ENCODE data around the gene CCDC178. TPM values are rescaled to one million over a fixed set of nuclear protein-coding genes. Genes with fewer than 3 reads are reported as not detected.

Gene CCDC178, protein sequence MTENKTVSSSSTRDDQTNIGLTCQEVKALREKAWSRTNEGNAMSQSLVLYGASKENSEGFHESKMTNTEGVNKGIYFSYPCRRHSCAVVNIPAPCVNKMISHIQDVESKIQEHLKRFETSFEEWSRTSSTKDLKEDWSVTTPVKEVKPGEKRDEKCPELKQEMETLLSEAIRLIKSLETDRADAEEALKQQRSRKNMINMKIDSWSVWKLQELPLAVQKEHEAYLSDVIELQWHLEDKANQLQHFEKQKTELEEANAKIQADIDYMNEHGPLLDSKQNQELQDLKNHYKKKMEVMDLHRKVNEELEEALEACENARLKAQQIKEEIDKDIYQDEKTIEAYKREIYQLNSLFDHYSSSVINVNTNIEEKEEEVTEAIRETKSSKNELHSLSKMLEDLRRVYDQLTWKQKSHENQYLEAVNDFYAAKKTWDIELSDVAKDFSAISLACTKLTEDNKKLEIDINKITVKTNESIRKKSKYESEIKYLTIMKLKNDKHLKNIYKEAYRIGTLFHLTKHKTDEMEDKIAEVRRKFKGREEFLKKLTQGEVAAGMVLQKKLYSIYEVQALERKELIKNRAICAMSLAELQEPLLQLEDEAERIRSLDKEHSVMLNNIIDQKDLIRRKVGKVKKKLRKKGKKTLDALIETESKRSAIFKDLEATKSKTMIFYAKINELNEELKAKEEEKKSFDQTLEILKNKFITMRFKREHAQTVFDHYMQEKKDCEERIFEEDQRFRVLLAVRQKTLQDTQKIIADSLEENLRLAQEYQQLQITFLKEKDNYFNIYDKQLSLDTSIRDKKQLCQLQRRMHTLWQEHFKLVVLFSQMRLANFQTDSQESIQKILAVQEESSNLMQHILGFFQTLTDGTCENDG
- total RNA-seq, result under 1 TPM in 1 of 2 donors, not detected in 1; 0.67 TPM

DNA sequence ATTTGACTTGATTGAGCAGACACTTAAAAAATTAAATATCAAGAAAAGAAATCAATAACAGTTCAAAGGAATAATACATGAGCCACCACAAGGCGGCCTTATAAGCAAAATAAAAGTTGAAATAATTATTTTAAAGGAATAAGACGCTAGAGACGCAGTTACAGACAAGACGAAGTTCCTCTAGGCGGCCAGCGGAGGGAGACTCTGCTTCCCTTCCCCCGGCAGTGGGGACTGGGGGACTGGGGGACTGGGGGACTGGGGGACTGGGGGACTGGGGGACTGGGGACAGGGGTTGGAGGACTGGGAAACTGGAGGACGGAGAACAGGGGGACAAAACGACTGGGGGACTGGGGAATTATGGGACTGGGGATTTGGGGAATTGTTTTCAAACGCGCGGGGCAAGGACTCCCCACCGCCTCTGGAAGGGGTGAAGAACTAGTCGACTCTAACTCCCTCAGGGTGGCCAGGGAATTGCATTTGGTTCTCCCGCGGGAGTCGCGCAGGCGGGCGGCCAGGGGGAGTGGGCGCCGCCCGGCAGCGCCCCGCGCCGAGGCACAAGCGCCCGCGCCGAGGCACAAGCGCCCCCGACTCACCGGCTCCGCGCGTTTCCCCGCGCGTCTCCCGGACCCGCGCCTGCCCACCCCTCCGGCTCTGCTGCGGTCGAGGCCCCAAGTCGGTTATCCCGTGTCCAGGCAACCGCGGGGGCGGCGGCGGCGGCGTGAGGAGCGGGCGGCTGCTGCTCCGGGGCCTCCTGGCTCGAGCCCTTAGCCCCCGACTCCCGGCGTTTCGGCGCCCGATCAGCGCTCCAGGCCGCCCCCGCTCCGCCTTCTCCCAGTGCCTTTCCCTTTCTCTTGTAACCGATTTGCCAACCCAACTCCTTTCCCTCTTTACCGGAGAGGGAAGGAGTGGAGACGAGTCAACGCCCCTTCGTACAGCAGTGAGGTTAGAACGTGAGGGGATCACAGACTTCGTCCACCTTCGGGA, at the start of gene CCDC178:
Gene CCDC178 (minus strand): TSS at position 662 of the 984 bp plus-strand sequence. CDS start 28,633 bp downstream, outside the sequence.

Other genes starting within 250 kb of the CCDC178 start
- gene ASXL3, start 137.5 kb upstream of the CCDC178 start, total RNA-seq, result not detected

Measured in melanocyte of skin (primary cell).